Activated CD4-positive, alpha-beta T cell treated with anti-CD3 and anti-CD28 coated beads, Interleukin-2, amount 50 U/mL, for 1 hour (primary cell): Measurements from ENCODE around the gene PTPN14.

Source experiments
- DNase-seq: peaks from one replicate; pipeline ENCODE4 v3.0.0-alpha.2; 2020

PTPN14 gene

DNA sequence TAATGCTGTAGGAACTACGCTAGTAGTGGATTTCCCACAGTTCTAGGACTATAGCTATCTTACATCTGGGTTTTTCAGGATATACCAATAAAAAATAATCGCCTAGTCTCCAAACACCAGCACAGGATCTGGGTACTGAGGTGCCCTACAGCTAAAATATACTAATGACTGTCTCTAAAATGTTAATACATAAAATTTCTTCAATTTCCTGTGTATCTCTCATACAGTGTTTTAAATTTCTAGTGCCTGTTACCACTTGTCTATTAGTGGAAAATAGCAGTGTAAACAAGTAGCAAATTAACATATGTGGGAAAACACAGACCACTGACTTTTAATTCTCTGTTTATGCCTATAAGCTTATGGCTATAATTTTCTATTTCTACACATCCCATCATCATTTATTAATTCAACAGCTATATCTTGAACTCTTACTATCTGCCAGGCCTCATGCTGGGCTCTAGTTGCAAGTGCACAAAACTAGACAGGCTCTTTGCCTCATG lies 16.1 kb upstream of the PTPN14 start:
- no peak for DNase-seq

DNA sequence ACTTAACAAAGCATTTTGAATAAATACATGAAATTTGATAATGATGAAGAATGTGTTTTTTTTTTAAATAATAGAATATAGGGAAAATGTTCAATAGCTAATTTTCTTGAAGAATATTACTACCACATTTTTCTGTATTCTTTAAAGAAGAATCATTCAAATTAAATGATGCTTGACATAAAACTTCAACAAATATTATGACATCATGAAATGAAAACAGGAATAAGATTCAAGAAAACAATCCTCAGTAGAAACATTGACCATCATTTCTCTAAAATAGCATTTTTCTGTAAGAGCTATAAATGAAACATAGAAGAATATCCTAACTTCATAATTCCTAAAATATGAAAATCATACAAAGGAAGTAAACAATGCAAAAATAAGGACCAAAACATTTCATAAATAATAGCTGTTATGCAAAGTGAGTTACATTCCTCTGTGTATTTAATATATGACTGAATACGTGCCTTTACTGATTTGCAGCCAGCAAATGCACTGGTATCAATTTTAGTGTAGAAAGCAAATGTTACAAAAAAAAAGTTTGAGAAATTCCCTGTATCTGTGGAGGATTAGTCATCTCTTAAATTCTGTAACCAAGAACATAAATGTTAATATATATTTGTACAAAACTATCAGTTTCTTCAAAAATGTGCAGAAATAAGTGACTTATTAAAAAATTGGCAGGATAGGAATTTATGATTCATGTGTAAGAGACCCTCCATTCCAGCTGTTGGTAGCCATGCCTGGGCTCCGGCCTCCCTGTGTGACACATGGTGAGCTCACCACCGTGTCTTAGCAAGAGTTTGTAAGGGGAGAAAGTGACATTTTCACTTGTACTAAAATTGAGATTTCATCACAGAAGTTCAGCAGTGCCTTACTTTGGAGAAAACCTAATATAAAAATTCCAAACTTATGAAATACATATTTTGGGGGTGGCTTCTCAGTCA lies 15.0 kb upstream of the PTPN14 start:
- no peak for DNase-seq

DNA sequence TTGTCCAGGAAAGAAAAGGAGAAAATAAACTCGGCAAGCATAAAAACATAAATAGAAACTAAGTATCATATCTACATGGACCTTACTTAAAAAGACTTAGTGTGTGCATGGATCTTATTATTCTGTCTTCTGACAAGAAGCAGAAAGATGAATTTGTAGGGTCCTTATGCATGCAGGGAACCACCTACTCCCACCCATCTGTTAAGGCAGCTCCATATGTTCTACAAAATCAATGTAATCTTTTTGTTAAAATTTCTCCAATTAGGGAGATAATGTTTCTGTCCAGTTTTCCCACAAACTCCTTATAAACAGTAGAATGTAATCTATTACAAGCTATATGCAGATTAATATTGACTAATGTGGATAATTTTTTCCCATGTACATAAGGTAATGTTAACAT lies 13.9 kb upstream of the PTPN14 start:
- DNase-seq, result no peak

DNA sequence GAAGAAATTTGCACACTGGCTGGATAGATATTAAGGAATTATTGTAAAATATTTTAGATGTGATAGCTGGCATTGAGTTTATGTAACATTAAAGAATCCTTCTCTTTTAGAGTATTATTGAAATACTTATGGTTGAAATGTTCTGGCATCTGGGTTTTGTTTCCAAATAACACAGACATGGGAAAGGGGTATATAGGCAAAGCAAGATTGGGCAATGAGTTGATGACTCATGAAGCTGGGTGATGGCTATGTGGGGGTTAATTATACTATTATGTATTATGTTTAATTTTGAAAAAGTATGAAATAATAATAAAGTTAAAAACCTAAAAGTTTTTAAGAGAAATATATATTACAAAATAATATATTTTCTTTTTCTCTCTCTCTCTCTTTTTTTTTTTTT lies 12.5 kb upstream of the PTPN14 start:
- no peak for DNase-seq

DNA sequence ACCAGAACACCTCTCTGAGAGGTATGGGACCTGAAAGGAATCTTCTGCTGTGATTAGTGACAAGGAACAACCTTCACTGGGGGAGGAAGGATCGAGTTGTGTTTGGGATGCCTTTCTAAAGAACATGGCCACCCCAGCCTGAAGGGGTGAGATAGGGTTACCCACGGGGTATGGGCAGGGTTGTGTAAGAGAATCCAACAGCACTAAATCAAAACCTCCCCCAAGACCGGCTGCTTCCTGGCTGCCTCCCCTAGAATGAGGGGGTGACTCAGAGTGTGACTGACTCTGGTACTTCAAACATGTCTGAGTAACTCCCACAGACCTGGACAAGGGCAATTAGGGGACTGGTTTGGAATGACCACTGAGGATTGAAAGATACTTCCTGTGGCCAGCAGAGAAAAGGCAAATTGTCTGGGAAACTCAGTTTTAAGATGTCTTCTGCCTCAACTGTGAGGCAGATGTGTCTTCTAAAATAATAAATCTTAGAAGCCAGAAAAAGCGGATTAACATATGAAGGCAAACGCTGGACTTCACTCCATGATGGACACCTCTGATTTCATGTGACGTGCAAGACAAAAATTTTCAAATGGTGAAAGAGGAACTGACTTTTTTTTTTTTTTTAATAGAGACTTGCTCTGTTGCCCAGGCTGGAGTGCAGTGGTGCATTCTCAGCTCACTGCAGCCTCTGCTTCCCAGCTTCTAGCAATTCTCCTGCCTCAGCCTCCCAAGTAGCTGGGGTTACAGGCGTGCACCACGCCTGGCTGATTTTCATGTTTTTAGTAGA lies 6.7 kb upstream of the PTPN14 start:
- no peak for DNase-seq

DNA sequence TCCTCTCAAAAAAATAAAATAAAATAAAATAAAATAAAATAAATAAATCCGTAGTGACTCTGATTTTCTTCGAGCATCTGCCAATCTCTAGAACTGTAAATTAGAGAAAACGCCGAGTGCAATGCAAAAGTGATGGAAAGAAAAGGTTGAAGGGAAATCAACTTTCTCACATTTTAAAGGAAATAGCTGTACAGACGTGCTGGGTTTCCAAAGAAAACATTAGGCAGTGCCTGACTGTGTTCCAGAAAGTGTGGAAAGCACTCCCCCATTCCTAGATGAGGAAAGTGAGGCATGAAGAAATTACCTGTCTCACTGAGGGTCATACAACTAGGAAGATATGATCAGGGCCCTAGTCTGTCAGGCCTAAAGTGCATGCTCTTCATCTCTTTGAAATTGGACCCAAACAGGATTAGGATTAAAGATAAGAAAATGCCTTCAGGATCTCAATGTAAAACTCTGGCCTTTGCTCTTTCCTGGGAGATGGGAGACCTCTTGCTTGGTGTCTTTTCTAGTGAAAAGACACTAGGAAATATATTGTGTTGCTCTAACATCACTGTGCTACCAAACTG lies 1.8 kb upstream of the PTPN14 start:
- DNase-seq, result no peak

DNA sequence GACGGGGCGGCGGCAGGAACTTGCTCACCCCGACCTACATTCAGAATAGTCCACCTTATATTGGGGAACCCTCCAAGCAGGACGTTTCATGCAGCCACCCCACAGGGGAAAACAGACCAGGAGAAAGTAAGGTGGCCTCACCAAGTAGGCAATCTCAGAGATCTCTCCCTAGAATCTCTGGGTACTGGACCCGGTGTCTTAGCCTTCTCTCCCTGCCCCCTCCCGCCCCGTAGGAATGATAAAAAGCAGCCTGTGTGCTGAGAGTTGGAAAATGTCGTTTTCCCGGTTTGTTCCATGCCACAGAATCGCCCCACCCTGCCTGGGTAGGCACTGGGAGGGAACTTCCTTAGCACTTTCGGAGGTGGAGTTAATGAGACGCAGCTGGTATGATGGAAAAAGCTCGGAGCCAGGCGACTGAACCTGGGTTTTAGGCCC lies 789 bp upstream of the PTPN14 start:
- DNase-seq, result no peak

DNA sequence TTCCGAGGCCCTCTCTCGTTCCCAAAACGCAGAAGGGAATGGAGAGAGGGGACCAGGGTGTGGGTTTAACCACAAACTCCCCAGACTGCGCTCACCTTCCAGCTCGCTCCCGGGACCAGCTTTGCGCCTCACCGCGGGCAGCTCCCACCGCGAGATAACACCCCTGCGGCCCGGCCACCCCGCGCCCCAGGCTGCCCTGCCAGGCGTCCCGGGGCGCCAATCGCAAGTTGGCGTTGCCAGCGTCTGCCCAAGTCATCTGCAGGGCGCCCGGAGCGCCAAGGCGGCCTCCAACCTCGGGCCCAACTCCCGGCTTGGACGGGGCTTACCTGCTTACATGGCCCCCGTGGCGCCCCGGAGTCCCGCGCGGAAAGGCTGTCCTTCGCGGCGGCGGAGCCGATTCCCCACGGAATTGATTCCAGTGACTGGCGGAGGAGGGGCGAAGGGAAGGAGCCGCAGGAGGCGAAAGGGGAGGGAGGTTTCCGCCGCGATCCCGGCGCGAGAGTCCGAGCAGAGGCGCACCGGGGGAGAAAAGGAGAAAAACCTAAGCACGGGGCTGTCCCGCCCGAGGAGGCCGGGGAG lies 456 bp downstream of the PTPN14 start:
- DNase-seq, result no peak

DNA sequence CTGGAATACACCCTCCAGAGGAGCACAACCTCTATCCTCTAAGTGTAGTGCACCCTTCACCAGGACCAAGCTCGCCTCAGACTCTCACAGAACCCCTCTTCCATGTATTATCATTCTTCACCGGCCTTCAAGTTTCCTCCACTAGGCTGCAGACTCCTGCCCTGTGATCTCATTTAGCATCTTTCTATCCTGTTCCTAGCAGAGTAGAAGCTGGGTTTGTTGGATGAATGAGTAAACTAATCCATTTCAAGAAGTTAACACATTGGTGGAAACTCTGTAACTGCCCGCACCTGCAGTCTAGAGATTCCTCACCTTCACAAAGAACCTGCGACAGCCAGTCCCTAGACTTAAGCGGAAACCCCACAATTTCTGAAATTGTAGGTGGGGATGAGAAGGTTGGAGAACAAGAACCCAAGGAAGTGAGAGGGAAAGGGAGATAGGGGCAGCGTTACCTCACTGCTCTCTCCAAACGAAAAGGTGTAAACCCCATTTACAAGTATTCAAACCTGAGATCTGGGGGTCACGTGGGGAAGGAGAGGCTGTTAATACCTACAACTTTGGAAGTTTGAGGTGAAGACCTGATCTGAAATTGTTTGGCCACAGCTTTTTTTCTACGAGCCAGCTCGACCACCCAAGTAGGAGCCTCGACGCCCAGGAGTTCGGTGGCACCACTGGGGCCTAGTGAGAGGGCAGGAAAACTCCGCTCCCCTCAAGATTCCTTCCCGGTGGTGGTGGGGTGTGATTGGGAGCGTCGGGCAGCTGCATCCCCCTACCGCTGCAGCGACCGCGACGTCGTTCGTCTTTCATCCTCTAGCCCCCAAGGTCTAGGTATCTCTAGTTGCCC lies 1.2 kb downstream of the PTPN14 start:
- DNase-seq, result no peak

DNA sequence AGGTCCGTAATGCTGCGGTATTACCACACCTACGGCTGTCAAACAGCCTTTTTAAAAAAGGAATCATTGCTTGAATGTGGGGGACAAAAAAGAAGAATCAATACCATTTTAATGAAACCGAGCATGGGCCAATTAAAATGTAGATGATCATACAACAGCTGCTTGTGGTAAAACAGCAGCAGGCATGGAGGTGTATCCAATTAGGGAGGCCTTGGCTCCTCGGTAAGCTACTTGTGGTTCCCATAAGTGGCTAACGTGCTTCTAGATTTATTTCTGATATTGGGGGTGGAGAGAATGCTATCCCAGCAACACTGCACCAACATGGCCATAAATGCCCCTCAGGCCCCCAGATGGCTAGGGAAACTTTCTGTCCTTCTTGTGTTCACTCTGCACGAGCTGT lies 1.8 kb downstream of the PTPN14 start:
- DNase-seq, result no peak

DNA sequence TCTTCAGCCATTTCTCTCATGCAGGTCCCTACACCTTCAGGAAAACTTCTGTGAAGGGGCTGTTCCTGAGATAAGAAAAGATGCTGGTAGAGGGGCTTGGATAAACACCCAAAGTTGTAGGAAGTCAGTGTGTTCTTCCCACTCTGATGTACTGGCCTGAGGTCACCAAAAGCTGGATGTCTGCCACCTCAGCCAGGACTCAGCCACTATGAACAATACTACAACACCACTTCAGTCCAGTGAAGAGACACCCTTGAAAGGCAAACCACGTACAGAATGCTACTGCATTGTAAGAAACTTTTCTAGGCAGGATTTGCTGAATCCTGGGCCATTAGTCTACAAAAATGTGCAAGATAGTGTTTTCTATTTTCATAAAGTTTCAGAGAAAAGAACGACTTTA lies 2.4 kb downstream of the PTPN14 start:
- no peak for DNase-seq

DNA sequence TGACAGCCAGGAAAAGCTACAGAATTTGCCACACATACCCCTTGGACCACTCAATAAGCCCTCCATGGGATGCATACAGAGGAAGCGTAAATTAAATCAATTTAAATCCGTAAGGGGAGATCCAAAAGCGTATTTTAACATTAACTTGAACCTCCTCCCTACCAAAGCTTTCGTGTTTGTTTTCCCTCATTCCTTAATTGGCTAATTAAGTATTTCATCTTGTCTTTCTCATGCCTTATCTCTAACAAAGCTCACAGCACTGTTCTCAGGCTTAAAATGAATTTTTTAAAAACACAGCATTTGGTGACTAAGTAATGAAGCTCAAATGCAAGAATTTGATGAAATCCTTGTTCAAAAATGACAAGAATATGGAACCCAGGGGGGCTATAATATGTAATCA lies 3.1 kb downstream of the PTPN14 start:
- no peak for DNase-seq

DNA sequence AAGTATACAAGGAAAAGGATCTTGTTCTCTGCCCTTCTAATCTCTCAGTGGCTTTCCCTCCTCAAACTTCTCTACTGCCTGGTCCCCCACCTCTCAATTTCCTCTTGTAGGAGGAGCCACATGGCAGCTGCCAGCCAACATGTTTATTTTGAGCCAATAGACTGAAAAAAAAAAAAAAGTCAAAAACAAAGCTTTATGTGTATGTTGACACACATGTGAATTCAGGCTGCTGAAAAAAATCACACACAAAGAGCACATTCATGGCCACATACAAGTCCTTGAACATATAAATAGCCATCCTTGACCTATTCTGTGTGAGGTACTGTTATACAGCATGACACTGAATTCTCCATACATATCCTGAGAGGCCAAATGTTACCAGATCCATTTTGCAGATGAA lies 3.7 kb downstream of the PTPN14 start:
- DNase-seq, result no peak

DNA sequence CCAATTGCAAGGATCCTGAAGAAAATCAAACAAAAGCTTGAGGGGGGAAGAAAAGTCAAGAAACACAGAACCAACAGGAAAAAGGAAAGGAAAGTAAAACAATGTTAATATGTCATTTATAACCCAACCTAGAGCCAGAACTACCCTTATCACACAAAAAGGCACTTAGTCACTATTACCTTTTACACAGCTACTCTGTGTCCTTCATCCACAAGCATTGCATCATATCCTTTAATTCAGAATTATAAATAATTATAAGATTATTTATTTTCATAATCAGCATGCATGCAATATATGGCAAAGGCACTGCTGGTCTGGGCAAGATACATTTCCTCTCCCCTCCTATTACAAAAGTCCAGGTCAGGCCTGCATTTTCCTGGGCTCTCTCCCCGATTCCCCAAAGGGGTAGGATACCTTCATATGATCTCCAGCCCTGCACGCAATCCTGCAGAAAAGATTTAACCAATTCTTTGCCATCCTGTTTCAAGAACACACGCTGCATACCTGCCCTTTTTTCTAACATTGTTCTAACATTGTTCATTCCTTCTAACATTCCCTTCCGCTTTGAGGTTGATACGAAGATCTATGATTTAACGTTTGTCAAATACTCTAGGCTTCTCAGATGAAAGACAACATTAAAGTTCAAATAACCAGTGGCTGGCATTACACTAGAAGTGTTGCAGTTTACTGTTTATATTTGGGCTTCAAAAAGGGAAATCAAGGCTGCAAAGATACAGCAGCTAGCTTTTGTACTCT lies 4.3 kb downstream of the PTPN14 start:
- no peak for DNase-seq

DNA sequence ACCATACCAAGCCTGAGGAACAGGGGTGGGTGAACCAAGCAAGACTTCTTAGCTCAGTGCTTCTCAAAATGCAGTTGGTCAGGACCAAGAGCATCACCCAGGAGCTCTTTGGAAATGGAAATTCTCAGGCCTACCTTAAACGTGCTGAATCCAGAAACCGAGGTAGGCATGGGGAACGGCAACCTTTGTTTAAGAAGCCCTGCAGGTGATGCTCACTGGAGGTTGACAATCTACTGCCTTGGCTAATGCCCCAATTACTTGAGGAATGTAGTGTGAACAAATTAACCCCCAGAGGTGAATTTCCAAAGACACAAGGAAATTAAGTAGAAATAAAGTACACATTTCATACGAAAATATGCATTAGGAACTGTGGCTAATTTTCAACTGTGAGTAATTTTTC lies 5.3 kb downstream of the PTPN14 start:
- no peak for DNase-seq

DNA sequence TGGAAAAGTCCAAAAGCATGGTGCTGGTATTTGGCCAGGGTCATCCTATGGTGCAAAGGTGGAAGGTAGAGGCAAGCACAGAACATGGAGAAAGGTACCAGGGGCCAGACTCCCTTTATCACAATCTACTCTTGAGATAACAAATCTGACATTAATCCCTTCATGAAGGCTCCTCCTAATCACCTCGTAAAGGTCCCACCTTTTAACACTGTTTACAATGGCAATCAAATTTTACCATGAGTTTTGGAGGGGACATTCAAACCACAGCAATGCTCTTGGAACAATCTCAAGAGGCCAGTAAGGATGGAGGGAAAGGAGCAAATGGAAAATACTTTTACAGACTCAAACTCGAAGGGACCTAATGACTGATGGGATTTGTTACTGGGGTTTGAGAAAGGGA lies 6.1 kb downstream of the PTPN14 start:
- no peak for DNase-seq

DNA sequence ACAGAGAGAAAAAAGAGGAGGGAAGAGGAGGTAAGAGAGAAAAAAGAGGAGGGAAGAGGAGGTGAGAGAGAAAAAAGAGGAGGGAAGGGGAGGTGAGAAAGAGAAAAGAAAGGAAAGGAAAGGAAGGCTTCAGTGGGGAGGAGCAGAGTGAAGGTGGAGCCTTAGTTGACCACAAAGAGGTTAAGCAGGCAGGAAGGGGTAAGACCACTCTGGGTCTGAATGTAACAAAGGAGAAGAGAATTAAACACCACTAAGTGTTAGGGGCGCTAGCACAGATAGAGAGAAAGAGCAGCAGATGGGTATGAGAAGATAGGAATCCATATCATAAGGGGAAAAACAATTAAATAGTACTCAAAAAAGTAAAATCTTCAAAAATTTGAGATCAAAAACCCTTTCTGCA lies 6.6 kb downstream of the PTPN14 start:
- DNase-seq, result no peak

DNA sequence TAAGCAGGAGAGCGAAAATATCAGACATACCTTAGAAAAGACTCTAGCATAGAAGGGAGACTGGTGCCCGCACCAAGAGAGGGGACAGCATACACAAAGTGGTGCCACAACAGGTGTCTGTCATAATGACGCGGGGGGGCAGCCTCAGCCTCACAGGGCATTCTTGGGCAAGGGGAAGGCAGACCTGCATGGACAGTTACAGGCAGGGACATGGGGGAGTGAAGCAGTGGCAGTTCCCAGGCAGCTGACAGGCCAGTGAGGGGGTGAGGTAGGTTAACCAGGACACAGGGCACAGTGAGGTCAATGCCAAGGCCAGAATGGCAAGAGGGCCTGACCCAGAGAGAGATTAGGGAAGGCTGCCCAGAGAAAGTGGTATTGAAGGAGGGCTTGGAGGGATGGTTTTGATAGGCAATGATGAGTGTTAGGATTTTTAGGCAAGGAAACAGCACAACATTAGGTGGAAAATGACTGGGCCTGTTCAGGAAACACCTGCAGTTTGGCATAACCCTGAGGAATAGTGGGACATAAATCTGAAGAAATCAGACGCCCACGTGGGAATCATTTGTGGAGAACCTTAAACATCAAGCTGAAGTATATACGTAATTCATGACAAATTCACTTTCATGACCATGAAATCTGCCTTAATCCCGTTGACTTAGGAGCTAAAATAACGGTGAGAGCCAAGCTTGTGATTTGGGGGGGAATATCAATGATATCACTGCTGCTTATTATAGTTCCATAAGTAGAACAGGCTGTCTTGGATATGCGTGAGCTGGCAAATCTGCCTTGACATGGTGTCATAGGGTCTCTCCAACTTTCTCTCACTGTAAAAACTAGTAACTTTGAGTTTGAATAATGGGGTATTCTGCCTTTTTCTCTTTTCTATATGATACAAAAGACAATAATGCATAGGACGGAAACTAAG lies 8.9 kb downstream of the PTPN14 start:
- DNase-seq, result no peak

DNA sequence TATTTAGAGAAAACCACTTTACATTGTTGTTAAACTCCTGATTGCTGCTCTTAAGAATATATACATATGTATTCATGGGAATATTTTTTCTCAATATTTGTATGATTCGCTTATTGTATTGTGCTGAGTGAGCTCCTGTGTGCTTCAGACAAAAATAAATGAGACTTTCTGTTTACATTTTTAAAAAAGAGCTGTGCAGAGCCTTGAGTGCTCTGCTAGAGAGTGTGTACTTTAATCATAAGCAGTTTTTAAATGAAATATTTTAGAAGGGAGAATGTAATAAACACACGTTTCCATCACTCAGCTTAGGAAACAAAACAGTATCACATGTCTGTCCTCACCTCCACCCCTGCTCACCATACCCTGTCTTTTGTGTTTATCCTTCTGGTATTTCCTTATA lies 9.7 kb downstream of the PTPN14 start:
- no peak for DNase-seq

DNA sequence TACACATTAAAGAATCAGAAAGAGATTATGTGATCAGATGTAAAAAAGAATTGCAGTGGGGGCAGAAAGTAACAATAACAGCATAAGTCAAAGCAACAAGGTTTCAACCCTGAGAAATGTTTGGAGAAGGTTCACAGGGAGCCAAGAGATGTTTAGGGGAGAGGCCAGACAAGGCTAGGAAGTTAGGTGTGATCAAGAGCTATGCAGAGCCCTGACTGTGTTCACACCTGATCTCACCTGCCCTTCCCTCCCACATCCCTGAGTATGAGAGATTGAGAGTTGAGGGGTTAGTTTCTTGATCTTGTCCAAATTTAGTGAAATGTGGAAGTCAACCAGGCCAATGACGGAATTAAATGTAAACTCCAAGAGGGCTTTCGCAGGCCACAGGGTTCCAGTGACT lies 10.2 kb downstream of the PTPN14 start:
- no peak for DNase-seq
